ENCODE measurements around the gene LUC7L.
"Not testable (repeated sequence)": the region's sequence is repeated elsewhere in the genome, so short reads cannot be mapped to it uniquely, and the experiment has no call there.

LUC7L gene

GRCh38 chr16:164134-164823, 65.0 kb downstream of the LUC7L start:
- not testable (repeated sequence) for DNase-seq

- DNase-seq: not testable (repeated sequence)
Measured at GRCh38 chr16:163696-164095, 65.6 kb downstream of the LUC7L start.

- DNase-seq: not testable (repeated sequence)
Measured at GRCh38 chr16:163139-163538, 66.1 kb downstream of the LUC7L start.

GRCh38 chr16:162271-162991, 66.8 kb downstream of the LUC7L start:
- no peak for DNase-seq

GRCh38 chr16:160691-161190, 68.5 kb downstream of the LUC7L start:
- no peak for DNase-seq

GRCh38 chr16:160242-160641, 69.0 kb downstream of the LUC7L start:
- not testable (repeated sequence) for DNase-seq

- no peak for DNase-seq
Measured at GRCh38 chr16:159136-159849, 70.0 kb downstream of the LUC7L start.

GRCh38 chr16:155031-155398, 74.2 kb downstream of the LUC7L start:
- DNase-seq: no peak

GRCh38 chr16:154217-155030, 74.8 kb downstream of the LUC7L start:
- DNase-seq: peak; percentile 14

GRCh38 chr16:153550-154216, 75.6 kb downstream of the LUC7L start:
- DNase-seq: not testable (repeated sequence)

GRCh38 chr16:153129-153521, 76.1 kb downstream of the LUC7L start:
- DNase-seq: not testable (repeated sequence)

GRCh38 chr16:152141-153128, 76.8 kb downstream of the LUC7L start, which contains the start of gene HBZ:
Gene HBZ (plus strand): TSS chr16:152644. CDS start chr16:152910, 266 bp downstream.
- DNase-seq: no peak

GRCh38 chr16:149024-149660, 80.1 kb downstream of the LUC7L start:
- DNase-seq: peak; percentile 10

- no peak for DNase-seq
Measured at GRCh38 chr16:146646-147045, 82.6 kb downstream of the LUC7L start.

- no peak for DNase-seq
Measured at GRCh38 chr16:144797-145252, 84.4 kb downstream of the LUC7L start.

GRCh38 chr16:143456-143855, 85.8 kb downstream of the LUC7L start:
- no peak for DNase-seq

GRCh38 chr16:143047-143446, 86.2 kb downstream of the LUC7L start:
- no peak for DNase-seq

GRCh38 chr16:142405-142967, 86.8 kb downstream of the LUC7L start:
- no peak for DNase-seq

- no peak for DNase-seq
Measured at GRCh38 chr16:140175-140857, 88.9 kb downstream of the LUC7L start.

Measured in fibroblast of upper back skin (primary cell).